Parathyroid adenoma (tissue), 2 donors: ENCODE results near the gene GNB3.

Experiments
- H2AFZ ChIP-seq: fragments of 300-600 bp; sonication (generic); one replicate; pipeline ENCODE4 v1.7.0; 2017; ENCODE audit warnings: antibody characterized with exemption, mild to moderate bottlenecking
- H3K27ac ChIP-seq: fragments of 300-600 bp; sonication (generic); one replicate; pipeline ENCODE4 v1.7.0; 2017
- H3K27me3 ChIP-seq: fragments of 300-600 bp; sonication (generic); one replicate; pipeline ENCODE4 v1.7.0; 2017; ENCODE audit warnings: low read length; ENCODE audit not compliant: control insufficient read depth, insufficient read depth
- H3K36me3 ChIP-seq: fragments of 300-600 bp; sonication (generic); one replicate; pipeline ENCODE4 v1.7.0; 2017; ENCODE audit warnings: low read length; ENCODE audit not compliant: control insufficient read depth, insufficient read depth
- H3K4me1 ChIP-seq: fragments of 300-600 bp; sonication (generic); one replicate; pipeline ENCODE4 v1.7.0; 2017; ENCODE audit warnings: control low read depth
- H3K4me2 ChIP-seq: fragments of 300-600 bp; sonication (generic); one replicate; pipeline ENCODE4 v1.7.0; 2017; ENCODE audit warnings: low read length
- H3K4me3 ChIP-seq: fragments of 300-600 bp; sonication (generic); one replicate; pipeline ENCODE4 v1.7.0; 2017; ENCODE audit warnings: low read depth, low read length
- H3K79me2 ChIP-seq: fragments of 300-600 bp; sonication (generic); one replicate; pipeline ENCODE4 v1.7.0; 2017; ENCODE audit warnings: control low read depth
- H3K9ac ChIP-seq: fragments of 300-600 bp; sonication (generic); one replicate; pipeline ENCODE4 v1.7.0; 2017; ENCODE audit warnings: mild to moderate bottlenecking
- H3K9me3 ChIP-seq: fragments of 300-600 bp; sonication (generic); one replicate; pipeline ENCODE4 v1.7.0; 2017; ENCODE audit warnings: low read length; ENCODE audit not compliant: control insufficient read depth
- TF ChIP-seq, protein P1 (sequence below): fragments of 300-600 bp; sonication (generic); IDR thresholded peaks from one replicate; pipeline ENCODE4 v1.7.0; 2017; ENCODE audit warnings: antibody characterized with exemption, mild to moderate bottlenecking
- donor health status: primary hyperparathyroidism.

GNB3 gene

DNA sequence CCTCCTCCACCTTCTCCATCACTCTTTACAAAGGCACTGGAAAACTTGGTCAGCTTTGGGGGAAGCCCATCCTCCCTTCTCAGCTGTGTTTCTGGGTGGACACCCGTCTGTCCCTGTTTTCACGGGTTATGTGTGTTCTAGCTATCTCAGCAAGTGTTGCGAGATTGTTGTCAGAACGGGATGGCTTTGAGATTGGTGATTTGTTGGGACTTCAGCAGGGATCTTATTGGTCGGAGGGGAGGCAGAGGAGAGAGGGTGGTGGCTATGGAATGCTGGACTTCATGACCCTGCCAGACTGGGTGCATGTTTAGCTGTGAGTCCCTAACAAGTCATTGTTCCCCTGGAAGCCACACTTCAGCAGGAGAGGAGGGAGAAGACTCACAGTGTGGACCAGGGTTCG lies 13.3 kb downstream of the GNB3 start:
- no peaks in the 10 kb centered on the region for H3K36me3 ChIP-seq
- H2AFZ ChIP-seq = no peak overlapping the region
- H3K4me2 ChIP-seq = no peak overlapping the region
- H3K79me2 ChIP-seq = peaks cover 28% of the 10 kb centered on the region
- TF ChIP-seq, protein P1, sequence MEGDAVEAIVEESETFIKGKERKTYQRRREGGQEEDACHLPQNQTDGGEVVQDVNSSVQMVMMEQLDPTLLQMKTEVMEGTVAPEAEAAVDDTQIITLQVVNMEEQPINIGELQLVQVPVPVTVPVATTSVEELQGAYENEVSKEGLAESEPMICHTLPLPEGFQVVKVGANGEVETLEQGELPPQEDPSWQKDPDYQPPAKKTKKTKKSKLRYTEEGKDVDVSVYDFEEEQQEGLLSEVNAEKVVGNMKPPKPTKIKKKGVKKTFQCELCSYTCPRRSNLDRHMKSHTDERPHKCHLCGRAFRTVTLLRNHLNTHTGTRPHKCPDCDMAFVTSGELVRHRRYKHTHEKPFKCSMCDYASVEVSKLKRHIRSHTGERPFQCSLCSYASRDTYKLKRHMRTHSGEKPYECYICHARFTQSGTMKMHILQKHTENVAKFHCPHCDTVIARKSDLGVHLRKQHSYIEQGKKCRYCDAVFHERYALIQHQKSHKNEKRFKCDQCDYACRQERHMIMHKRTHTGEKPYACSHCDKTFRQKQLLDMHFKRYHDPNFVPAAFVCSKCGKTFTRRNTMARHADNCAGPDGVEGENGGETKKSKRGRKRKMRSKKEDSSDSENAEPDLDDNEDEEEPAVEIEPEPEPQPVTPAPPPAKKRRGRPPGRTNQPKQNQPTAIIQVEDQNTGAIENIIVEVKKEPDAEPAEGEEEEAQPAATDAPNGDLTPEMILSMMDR = no peak
- no peak overlapping the region for H3K9ac ChIP-seq
- no peak overlapping the region for H3K27ac ChIP-seq
- no peak overlapping the region for H3K4me3 ChIP-seq
- no peaks in the 10 kb centered on the region for H3K27me3 ChIP-seq
- peaks cover 17% of the 10 kb centered on the region for H3K4me1 ChIP-seq
- H3K9me3 ChIP-seq = no peaks in the 10 kb centered on the region

DNA sequence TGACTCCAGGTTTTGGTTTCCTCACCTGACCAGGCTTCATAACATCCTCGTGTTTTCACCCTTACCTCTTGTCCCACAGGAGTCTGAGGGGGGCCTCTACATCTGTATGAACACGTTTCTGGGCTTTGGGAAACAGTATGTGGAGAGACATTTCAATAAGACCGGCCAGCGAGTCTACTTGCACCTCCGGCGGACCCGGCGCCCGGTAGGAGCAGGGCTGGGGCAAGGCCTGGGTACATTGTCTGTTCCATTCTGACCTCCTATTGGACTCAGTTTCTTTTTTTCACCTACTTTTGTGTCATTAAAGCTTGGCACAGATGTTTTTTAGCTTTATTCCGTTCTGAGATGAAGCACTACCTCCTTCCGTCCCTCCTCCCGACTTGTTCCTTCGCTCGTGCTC lies 14.6 kb downstream of the GNB3 start:
- Histone ChIP-seq H3K4me1 (peaks cover 17% of the 10 kb centered on the region), H3K9ac (no peak overlapping the region), H3K9me3 (no peaks in the 10 kb centered on the region), H2AFZ (no peak overlapping the region), H3K36me3 (no peaks in the 10 kb centered on the region), H3K27ac (no peak overlapping the region), H3K4me2 (no peak overlapping the region), H3K79me2 (peaks cover 28% of the 10 kb centered on the region), H3K27me3 (no peaks in the 10 kb centered on the region), H3K4me3 (no peak overlapping the region)
- TF ChIP-seq, protein P1 = no peak

DNA sequence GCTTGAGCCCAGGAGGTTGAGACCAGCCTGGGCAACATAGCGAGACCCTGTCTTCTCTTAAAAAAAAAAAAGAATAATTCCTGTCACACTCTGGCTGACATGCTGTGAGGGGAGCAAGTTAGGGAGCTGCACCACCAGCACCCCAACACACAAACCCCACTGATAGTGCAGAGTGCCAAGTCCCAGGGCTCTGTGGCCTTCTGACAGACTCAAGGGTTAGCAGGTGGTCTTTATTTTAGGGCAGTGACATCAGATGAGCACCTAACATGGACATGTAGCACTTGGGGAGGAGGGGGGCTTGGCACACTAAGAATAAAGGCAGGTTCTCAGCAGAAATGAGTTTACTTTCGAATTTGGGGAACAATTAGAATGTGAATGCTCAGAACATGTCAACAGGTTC lies 18.1 kb downstream of the GNB3 start:
- Histone ChIP-seq H3K27me3 (no peaks in the 10 kb centered on the region), H3K9ac (no peak overlapping the region), H3K27ac (no peak overlapping the region), H3K36me3 (no peaks in the 10 kb centered on the region), H2AFZ (no peak overlapping the region), H3K9me3 (no peaks in the 10 kb centered on the region), H3K4me3 (no peak overlapping the region), H3K4me1 (peaks cover 4% of the 10 kb centered on the region), H3K4me2 (no peak overlapping the region), H3K79me2 (peaks cover 23% of the 10 kb centered on the region)
- TF ChIP-seq, protein P1 = no peak

DNA sequence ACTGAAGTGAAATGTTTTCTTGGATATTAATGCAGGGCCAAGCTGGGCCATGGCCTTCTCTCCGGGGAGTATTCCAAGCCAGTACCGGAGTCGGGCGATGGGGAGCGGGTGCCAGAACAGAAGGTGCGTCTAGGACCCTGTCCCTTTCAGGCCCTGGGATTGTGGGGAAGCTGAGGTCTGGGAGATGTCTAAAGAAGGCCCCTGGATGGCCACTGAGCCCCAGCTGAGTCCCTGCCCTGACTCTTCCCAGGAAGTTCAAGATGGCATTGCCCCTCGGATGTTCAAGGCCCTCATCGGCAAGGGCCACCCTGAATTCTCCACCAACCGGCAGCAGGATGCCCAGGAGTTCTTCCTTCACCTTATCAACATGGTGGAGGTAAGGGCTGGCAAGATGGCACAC lies 19.4 kb downstream of the GNB3 start:
- Histone ChIP-seq H3K4me2 (no peak overlapping the region), H3K4me1 (no peaks in the 10 kb centered on the region), H3K9ac (no peak overlapping the region), H3K79me2 (peaks cover 12% of the 10 kb centered on the region), H3K4me3 (no peak overlapping the region), H3K27ac (no peak overlapping the region), H2AFZ (no peak overlapping the region), H3K27me3 (no peaks in the 10 kb centered on the region), H3K36me3 (no peaks in the 10 kb centered on the region), H3K9me3 (no peaks in the 10 kb centered on the region)
- TF ChIP-seq, protein P1 = no peak

DNA sequence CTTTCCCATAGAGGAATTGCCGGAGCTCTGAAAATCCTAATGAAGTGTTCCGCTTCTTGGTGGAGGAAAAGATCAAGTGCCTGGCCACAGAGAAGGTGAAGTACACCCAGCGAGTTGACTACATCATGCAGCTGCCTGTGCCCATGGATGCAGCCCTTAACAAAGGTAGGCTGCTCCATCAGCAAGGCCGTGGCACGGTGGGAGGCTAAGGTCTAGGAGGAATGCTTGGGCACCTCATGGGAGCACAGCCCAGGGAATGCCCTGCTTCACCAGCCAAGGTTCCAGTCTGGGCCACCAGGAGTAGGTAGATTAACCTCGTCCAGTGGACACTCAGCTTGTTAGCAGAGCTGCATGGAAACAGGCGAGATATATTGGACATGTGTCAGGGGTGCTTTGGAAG lies 20.2 kb downstream of the GNB3 start:
- H3K9me3 ChIP-seq = no peaks in the 10 kb centered on the region
- peaks cover 5% of the 10 kb centered on the region for H3K79me2 ChIP-seq
- H3K27ac ChIP-seq = no peak overlapping the region
- H3K4me1 ChIP-seq = no peaks in the 10 kb centered on the region
- no peak overlapping the region for H2AFZ ChIP-seq
- no peaks in the 10 kb centered on the region for H3K36me3 ChIP-seq
- no peaks in the 10 kb centered on the region for H3K27me3 ChIP-seq
- TF ChIP-seq, protein P1 = no peak
- no peak overlapping the region for H3K4me2 ChIP-seq
- H3K4me3 ChIP-seq = no peak overlapping the region
- H3K9ac ChIP-seq = no peak overlapping the region
